K562 (cell line): Measurements from ENCODE around the gene RNF214. TPM values are rescaled to one million over a fixed set of nuclear protein-coding genes. Genes with fewer than 3 reads are reported as not detected.

Experiments
- ATAC-seq: fragments of 200-7000 bp; cut with Tn5 transposase; 3 replicates; pipeline ENCODE4 v1.9.1; 2020; ENCODE audit warnings: moderate library complexity
- BruUV-seq: library from RNA; stranded (reverse); fragments of 400-500 nt; replicated peaks from 2 replicates; lab custom pipeline; 2021; lab: Mats Ljungman, UMichigan
- CTCF ChIA-PET: fragments of 300-600 bp; formaldehyde crosslinking; extraction: SDS; loops from one replicate; lab custom pipeline; 2021; ENCODE audit warnings: low intra/inter-chr PET ratio; lab: Yijun Ruan, JAX
- POLR2A ChIA-PET: fragments of 300-600, 350-650 bp; sonication (Branson Sonifier 250); formaldehyde crosslinking; extraction: SDS; loops from one replicate; lab custom pipeline; 2021; ENCODE audit warnings: antibody characterized with exemption, inconsistent platforms; lab: Yijun Ruan, JAX
- DNase-seq, 4 experiments: peaks; one replicate each; pipeline versions ENCODE4 v3.0.0 to v3.0.0-alpha.2; 2011 to 2018; ENCODE audit warnings: low spot score in 3 of 4, mixed read lengths in 3 of 4; ENCODE audit errors: extremely low read depth in 1 of 4
- FAIRE-seq: peaks from 2 replicates; lab custom pipeline; 2011; peaks lifted over from hg19 to GRCh38; lab: Jason Lieb, UNC
- H2AFZ ChIP-seq: 2 replicates; pipeline ENCODE4 v1.6.0; 2011; ENCODE audit warnings: low read depth, low read length, control low read depth, inconsistent platforms
- H3K27ac ChIP-seq: fragments of 200-600 bp; 3 replicates; pipeline ENCODE4 v1.8.0; 2011; ENCODE audit warnings: low read depth, mild to moderate bottlenecking, control low read depth, inconsistent platforms, low read length, moderate library complexity, mixed read lengths; ENCODE audit errors: extremely low read depth
- H3K27me3 ChIP-seq, 2 experiments: fragments of 300-600 bp in 1 of 2; 2 replicates in 1 of 2; 3 replicates in 1 of 2; pipeline versions ENCODE4 v1.6.0 to v1.8.0; 2011; ENCODE audit warnings: inconsistent platforms in 2 of 2, low read length in 2 of 2, mild to moderate bottlenecking in 1 of 2, mixed read lengths in 1 of 2, moderate library complexity in 1 of 2; ENCODE audit not compliant: control insufficient read depth in 2 of 2, insufficient read depth in 2 of 2
- H3K36me3 ChIP-seq: fragments of 300-600 bp; 3 replicates; pipeline ENCODE4 v1.8.0; 2011; ENCODE audit warnings: mild to moderate bottlenecking, low read length, inconsistent platforms; ENCODE audit not compliant: control insufficient read depth, insufficient read depth
- H3K4me1 ChIP-seq, 2 experiments: fragments of 200-600 bp in 1 of 2; replicated peaks in 1 of 2; 2 replicates in 1 of 2; 3 replicates in 1 of 2; pipeline versions ENCODE4 v1.5.1 to v1.8.0; 2011; ENCODE audit warnings: inconsistent platforms in 2 of 2, low read length in 2 of 2, mild to moderate bottlenecking in 1 of 2, mixed read lengths in 1 of 2, moderate library complexity in 1 of 2; ENCODE audit not compliant: control insufficient read depth in 2 of 2, insufficient read depth in 2 of 2
- H3K4me2 ChIP-seq: 2 replicates; pipeline ENCODE4 v1.6.1; 2011; ENCODE audit warnings: low read length, control low read depth, inconsistent platforms, mixed read lengths; ENCODE audit not compliant: insufficient read depth
- H3K4me3 ChIP-seq: fragments of 200-600 bp; sonication (generic), shearing (Covaris generic); 2 replicates; pipeline ENCODE4 v1.5.1; 2016; ENCODE audit warnings: control low read depth, inconsistent platforms
- H3K79me2 ChIP-seq: fragments of 200-600 bp; 3 replicates; pipeline ENCODE4 v1.8.0; 2011; ENCODE audit warnings: low read length, inconsistent platforms; ENCODE audit not compliant: control insufficient read depth, insufficient read depth
- H3K9ac ChIP-seq, 2 experiments: 2 replicates each; pipeline versions ENCODE4 v1.6.0 to v1.6.1; 2011; ENCODE audit warnings: low read depth in 2 of 2, low read length in 2 of 2, control low read depth in 1 of 2, inconsistent platforms in 1 of 2, mild to moderate bottlenecking in 1 of 2, mixed read lengths in 1 of 2; ENCODE audit not compliant: insufficient read depth in 1 of 2
- H3K9me1 ChIP-seq: one replicate; pipeline ENCODE4 v1.6.0; 2011; ENCODE audit warnings: inconsistent platforms, mild to moderate bottlenecking, low read length, moderate library complexity; ENCODE audit not compliant: control insufficient read depth, insufficient read depth
- H3K9me3 ChIP-seq: replicated peaks from 2 replicates; pipeline ENCODE4 v1.5.1; 2011; ENCODE audit warnings: low read depth, low read length, inconsistent platforms; ENCODE audit not compliant: control insufficient read depth, insufficient read depth
- H4K20me1 ChIP-seq: replicated peaks from 2 replicates; pipeline ENCODE4 v1.6.1; 2011; ENCODE audit warnings: low read length, inconsistent platforms, mixed read lengths; ENCODE audit not compliant: control insufficient read depth, insufficient read depth
- FOS ChIP-seq: IDR thresholded peaks from 3 replicates; pipeline ENCODE4 v1.6.1; 2011; ENCODE audit not compliant: insufficient read length; ENCODE audit errors: extremely low read depth
- HEY1 ChIP-seq: fragments of 250-450 bp; sonication (Bioruptor Pico); IDR thresholded peaks from 2 replicates; pipeline ENCODE4 v1.5.0; 2020; ENCODE audit warnings: mild to moderate bottlenecking, moderate library complexity, borderline replicate concordance
- IFI16 ChIP-seq: fragments of 250-450 bp; sonication (Bioruptor Pico); IDR thresholded peaks from 2 replicates; pipeline ENCODE4 v2.1.2; 2022; ENCODE audit warnings: mild to moderate bottlenecking, inconsistent platforms
- MAFG ChIP-seq: fragments of 450-650 bp; conservative IDR thresholded peaks from 2 replicates; pipeline ENCODE4 v1.6.1; 2016; ENCODE audit warnings: missing genetic modification characterization, missing compliant biosample characterization
- ZBTB17 ChIP-seq: fragments of 450-650 bp; formaldehyde crosslinking; IDR thresholded peaks from 2 replicates; pipeline ENCODE4 v1.4.0; 2020; ENCODE audit warnings: mild to moderate bottlenecking
- ZFX ChIP-seq: sonication (generic); formaldehyde crosslinking; IDR thresholded peaks from 2 replicates; pipeline ENCODE4 v1.8.0; 2022; ENCODE audit warnings: mild to moderate bottlenecking, missing genetic modification reagents, moderate library complexity
- WGBS: fragments of 100-300 bp; shearing (Covaris generic); methylation state at CpG from one replicate; pipeline ENCODE4 v1.1.6; 2016; ENCODE audit warnings: low coverage, mixed read lengths; ENCODE audit not compliant: insufficient coverage; ENCODE audit errors: missing lambda C conversion rate; 5-methylcytosine and 5-hydroxymethylcytosine counted together
- in situ Hi-C: fragments of 300-500 bp; cut with MboI; formaldehyde crosslinking; loops from 4 replicates; pipeline ENCODE4 v1.15.0; 2018; ENCODE audit warnings: inconsistent platforms, mixed read lengths
- intact Hi-C: fragments of 100-400 bp; cut with micrococcal nuclease; formaldehyde crosslinking; loops from 2 replicates; pipeline ENCODE4 v1.14.2; 2022
- polyA plus RNA-seq, 8 experiments: library from polyadenylated mRNA; depleted of rRNA in 4 of 8; stranded (reverse) in 5 of 8; unstranded in 3 of 8; fragments of >200 nt; fragmentation: Nextera tagmentation in 2 of 8; fragmentation: Illumina TruSeq in 1 of 8; extraction: Ambion mirVana in 2 of 8; extraction: Trizol in 1 of 8; gene quantifications; 2 replicates each; pipeline versions ENCODE4 v1.2.1 to v1.2.3, GENCODE V29; 2011 to 2014; ENCODE audit warnings: inconsistent platforms in 1 of 8, missing spikeins in 1 of 8
- total RNA-seq, 7 experiments: library from RNA; depleted of rRNA in 6 of 7; stranded (reverse); fragments of >200 nt in 6 of 7; fragmentation: Illumina TruSeq in 2 of 7; extraction: Trizol in 2 of 7; gene quantifications; 2 replicates each; pipeline versions ENCODE4 v1.2.1 to v1.2.3, GENCODE V29; 2011 to 2021; ENCODE audit warnings: low replicate concordance in 1 of 7
- TF ChIP-seq, protein P1 (sequence below): fragments of 450-650 bp; IDR thresholded peaks from 2 replicates; pipeline ENCODE4 v1.6.1; 2017; ENCODE audit warnings: mild to moderate bottlenecking, moderate library complexity
- TF ChIP-seq, protein P2 (sequence below): fragments of 250-450 bp; sonication (Bioruptor Pico); IDR thresholded peaks from 2 replicates; pipeline ENCODE4 v1.4.0; 2020
- TF ChIP-seq, protein P3 (sequence below), 2 experiments: fragments of 450-650 bp; conservative IDR thresholded peaks; 2 replicates each; pipeline ENCODE4 v1.6.1; 2017; ENCODE audit warnings: mild to moderate bottlenecking in 2 of 2, moderate library complexity in 2 of 2
- TF ChIP-seq, protein P4 (sequence below): sonication (generic); formaldehyde crosslinking; IDR thresholded peaks from 2 replicates; pipeline ENCODE4 v1.8.1; 2023; ENCODE audit warnings: missing genetic modification reagents, mild to moderate bottlenecking, borderline replicate concordance

The RNF214 gene
- total and polyA plus RNA-seq, 9 of the 15 experiments (the other 6 are each of a cell fraction or from before 2014, with no cell fraction given) = 6.6 to 24.8 (median 11.9) TPM

DNA sequence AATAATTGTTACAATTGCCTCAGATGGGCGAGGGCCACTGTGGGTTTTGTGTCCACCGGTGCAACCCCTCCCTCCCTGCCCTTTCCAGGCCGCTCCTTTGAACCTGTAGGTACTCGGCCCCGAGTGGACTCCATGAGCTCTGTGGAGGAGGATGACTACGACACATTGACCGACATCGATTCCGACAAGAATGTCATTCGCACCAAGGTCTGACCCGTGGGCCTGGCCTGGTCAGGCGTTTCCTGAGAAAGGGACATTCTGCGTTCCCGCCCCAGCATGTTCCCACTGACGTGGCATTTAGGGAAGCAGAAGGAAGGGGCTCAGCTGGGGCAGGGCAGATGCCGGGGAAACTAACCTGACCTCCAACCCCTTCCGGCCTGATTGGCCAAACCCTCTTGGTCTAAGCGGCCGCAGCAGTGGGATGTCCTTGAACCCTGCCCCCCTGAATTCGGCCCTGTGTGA, 43.8 kb upstream of the RNF214 start:
- H3K4me2 ChIP-seq = no peak overlapping the region
- H3K27ac ChIP-seq = no peak overlapping the region
- peaks cover 50% of the 10 kb centered on the region; the same call in 1 of the 3 replicates for H3K36me3 ChIP-seq
- 0 out of 5 replicates have a peak, but pooled peaks cover 0 to 4% of the 10 kb centered on the region in 2 experiments for H3K4me1 ChIP-seq
- ATAC-seq (no peak), FAIRE-seq (no peak), DNase-seq (no peak)
- ChIA-PET CTCF (interaction anchor here (0.6 kb wide), 1 partner anchor 448 kb away, joined by 3 read pairs; no protein-coding TSS in a partner anchor), POLR2A (no interaction called here)
- no peaks in the 10 kb centered on the region for H3K79me2 ChIP-seq
- intact Hi-C loops (no loop called here), in situ Hi-C loops (no loop called here)
- no peak overlapping the region for H3K9ac ChIP-seq
- no peaks in the 10 kb centered on the region for H3K27me3 ChIP-seq
- TF ChIP-seq HEY1 (CRISPR knock-in tag) (no peak), MAFG (no peak), IFI16 (no peak), ZFX (CRISPR knock-in tag) (no peak), FOS (no peak), ZBTB17 (CRISPR knock-in tag) (no peak)
- TF ChIP-seq, protein P1, sequence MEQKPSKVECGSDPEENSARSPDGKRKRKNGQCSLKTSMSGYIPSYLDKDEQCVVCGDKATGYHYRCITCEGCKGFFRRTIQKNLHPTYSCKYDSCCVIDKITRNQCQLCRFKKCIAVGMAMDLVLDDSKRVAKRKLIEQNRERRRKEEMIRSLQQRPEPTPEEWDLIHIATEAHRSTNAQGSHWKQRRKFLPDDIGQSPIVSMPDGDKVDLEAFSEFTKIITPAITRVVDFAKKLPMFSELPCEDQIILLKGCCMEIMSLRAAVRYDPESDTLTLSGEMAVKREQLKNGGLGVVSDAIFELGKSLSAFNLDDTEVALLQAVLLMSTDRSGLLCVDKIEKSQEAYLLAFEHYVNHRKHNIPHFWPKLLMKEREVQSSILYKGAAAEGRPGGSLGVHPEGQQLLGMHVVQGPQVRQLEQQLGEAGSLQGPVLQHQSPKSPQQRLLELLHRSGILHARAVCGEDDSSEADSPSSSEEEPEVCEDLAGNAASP = no peak
- TF ChIP-seq, protein P2, sequence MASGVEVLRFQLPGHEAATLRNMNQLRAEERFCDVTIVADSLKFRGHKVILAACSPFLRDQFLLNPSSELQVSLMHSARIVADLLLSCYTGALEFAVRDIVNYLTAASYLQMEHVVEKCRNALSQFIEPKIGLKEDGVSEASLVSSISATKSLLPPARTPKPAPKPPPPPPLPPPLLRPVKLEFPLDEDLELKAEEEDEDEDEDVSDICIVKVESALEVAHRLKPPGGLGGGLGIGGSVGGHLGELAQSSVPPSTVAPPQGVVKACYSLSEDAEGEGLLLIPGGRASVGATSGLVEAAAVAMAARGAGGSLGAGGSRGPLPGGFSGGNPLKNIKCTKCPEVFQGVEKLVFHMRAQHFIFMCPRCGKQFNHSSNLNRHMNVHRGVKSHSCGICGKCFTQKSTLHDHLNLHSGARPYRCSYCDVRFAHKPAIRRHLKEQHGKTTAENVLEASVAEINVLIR (CRISPR knock-in tag) = no peak
- TF ChIP-seq, protein P3, sequence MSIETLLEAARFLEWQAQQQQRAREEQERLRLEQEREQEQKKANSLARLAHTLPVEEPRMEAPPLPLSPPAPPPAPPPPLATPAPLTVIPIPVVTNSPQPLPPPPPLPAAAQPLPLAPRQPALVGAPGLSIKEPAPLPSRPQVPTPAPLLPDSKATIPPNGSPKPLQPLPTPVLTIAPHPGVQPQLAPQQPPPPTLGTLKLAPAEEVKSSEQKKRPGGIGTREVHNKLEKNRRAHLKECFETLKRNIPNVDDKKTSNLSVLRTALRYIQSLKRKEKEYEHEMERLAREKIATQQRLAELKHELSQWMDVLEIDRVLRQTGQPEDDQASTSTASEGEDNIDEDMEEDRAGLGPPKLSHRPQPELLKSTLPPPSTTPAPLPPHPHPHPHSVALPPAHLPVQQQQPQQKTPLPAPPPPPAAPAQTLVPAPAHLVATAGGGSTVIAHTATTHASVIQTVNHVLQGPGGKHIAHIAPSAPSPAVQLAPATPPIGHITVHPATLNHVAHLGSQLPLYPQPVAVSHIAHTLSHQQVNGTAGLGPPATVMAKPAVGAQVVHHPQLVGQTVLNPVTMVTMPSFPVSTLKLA (conservative IDR thresholded peaks at IDR 0.05) = no peak
- TF ChIP-seq, protein P4, sequence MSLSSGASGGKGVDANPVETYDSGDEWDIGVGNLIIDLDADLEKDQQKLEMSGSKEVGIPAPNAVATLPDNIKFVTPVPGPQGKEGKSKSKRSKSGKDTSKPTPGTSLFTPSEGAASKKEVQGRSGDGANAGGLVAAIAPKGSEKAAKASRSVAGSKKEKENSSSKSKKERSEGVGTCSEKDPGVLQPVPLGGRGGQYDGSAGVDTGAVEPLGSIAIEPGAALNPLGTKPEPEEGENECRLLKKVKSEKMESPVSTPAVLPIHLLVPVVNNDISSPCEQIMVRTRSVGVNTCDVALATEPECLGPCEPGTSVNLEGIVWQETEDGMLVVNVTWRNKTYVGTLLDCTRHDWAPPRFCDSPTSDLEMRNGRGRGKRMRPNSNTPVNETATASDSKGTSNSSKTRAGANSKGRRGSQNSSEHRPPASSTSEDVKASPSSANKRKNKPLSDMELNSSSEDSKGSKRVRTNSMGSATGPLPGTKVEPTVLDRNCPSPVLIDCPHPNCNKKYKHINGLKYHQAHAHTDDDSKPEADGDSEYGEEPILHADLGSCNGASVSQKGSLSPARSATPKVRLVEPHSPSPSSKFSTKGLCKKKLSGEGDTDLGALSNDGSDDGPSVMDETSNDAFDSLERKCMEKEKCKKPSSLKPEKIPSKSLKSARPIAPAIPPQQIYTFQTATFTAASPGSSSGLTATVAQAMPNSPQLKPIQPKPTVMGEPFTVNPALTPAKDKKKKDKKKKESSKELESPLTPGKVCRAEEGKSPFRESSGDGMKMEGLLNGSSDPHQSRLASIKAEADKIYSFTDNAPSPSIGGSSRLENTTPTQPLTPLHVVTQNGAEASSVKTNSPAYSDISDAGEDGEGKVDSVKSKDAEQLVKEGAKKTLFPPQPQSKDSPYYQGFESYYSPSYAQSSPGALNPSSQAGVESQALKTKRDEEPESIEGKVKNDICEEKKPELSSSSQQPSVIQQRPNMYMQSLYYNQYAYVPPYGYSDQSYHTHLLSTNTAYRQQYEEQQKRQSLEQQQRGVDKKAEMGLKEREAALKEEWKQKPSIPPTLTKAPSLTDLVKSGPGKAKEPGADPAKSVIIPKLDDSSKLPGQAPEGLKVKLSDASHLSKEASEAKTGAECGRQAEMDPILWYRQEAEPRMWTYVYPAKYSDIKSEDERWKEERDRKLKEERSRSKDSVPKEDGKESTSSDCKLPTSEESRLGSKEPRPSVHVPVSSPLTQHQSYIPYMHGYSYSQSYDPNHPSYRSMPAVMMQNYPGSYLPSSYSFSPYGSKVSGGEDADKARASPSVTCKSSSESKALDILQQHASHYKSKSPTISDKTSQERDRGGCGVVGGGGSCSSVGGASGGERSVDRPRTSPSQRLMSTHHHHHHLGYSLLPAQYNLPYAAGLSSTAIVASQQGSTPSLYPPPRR (CRISPR knock-in tag) = no peak
- no peak overlapping the region for H3K4me3 ChIP-seq
- no TSS peak for BruUV-seq
- whole genome bisulfite sequencing = 85% methylated on average over 18 of the region's 20 CpGs
- H4K20me1 ChIP-seq = 0 out of 2 replicates have a peak, but pooled peaks cover 3% of the 10 kb centered on the region
- no peak overlapping the region for H2AFZ ChIP-seq
- H3K9me3 ChIP-seq = no peaks in the 10 kb centered on the region
- H3K9me1 ChIP-seq = no peaks in the 10 kb centered on the region
